EL (cell line): ENCODE data around the gene ATP2B2.
A peak's percentile ranks its signal among the peaks of the same experiment; 100 is the strongest.
"Not testable (repeated sequence)": the region's sequence is repeated elsewhere in the genome, so short reads cannot be mapped to it uniquely, and the experiment has no call there.

Experiments
- DNase-seq: peaks from one replicate; pipeline ENCODE4 v3.0.0-alpha.2; 2016

ATP2B2 gene

DNA sequence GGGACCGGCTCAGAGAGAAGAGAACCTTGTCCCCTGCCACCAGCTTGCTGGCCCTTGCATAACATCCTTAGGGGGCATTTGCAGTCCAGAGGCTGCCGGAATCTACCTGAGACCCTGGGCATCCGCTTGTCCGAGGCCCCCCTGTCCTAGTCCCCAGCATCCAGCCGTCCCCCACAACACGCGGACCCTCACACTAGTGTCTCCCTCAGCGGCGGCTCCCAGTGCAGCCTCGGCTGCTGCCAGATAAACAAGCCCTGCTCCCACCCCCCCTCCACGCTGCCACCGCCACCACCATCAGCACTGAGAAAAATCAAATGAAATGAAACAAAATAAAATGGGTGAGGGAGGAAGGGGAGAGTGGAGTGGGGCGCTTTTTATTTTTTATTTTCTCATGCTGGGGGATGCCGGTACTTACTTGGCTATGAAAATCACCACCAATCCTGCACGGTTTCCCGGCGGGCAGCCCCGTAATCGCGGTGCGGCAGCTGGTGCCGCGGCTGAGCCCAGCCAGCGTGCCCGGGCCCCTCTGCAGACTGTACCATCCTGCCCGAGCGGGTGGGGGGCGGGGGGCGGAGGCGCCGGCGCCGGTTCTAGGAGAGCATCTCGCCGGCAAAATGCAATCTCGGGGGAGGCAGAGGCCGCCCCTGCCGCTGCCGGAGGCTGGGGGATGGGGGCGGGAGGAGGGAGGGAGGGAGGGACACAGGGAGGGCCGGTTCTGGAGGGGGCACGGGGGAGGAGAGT lies at the start of gene ATP2B2:
Gene ATP2B2 (minus strand): TSS at position 537 of the 741 bp plus-strand sequence. CDS start 56,043 bp downstream, outside the sequence.
- no peak for DNase-seq

DNA sequence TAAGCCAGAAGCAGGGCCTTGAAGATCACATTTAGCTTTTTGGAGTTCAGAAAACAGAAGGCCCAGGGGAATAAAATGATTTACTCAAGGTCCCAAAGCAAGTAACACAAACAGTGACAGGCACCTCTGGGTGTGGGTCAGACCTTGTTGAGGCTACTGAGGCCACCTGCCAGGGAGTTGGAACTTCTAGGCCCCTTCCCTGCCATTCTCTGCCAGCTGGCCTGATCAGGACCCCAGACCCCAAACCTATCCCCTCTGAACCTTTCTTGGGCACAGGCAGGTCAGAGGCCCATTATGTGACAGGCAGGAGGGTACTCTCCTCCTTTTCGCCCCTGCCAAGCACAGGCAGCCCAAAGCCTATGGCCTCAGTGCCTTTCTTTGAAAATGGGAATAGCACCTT lies 49.4 kb upstream of the ATP2B2 start:
- DNase-seq = no peak

DNA sequence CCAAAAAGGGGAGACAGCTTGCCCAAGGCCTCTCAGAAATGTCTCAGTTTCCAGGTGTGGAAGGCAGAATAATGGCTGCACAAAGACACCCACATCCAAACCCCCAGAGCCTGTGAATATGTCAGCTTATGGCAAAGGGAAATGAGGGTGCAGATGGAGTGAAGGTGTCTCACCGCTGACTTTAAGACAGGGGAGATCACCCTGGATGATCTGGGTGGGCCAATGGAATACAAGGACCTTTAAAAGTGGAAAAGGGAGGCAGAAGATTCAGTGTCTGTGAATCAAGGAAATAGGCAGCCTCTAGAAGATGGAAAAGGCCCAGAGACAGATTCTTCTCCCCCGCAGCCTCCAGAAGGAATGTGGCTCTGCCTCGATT lies 48.8 kb upstream of the ATP2B2 start:
- DNase-seq = no peak

DNA sequence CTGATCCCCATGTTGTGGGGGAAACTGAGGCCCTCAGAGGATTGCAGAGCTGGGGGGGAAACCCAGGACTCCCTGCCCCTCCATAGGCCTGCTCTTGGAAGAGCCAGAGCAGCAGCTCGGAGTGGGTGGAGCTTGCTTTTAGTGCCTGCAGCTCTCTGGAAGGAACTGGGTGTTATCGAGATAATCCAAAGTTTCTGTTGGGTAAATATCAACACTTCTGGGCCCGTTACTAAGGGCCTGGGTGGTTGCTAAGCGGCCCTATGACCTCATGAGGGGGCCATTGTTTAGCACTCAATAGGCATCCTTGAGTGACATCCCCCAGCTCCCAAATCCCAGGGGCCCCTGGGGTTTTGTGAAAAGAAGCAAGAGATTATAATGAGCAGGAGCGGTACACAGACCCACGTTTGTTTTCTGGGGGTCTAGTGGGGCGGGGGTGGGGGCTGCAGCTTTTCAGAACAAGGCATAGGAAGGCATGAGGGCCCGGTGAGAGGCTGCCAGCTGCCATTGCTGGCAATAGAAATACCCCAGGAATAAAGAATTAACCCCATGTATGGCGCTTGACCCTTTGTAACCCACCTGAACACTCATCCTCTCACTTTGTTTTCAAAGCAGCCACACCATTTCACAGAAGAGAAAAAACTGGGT lies 48.3 kb upstream of the ATP2B2 start:
- DNase-seq = no peak

DNA sequence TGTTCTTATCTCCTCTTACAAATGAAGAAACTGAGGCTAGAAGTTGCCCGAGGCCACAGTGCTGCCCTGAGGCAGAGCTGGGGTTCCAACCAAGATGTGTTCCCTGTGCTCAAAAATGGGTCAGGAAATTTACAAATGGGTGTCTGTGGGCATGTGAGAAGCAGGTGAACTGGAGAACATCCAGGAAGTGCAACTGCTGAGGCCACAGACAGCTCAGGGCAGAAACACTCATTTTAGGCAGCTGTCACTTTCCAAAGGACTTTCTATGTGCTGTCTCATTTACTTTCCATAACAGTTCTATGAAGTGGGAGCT lies 47.2 kb upstream of the ATP2B2 start:
- no peak for DNase-seq

DNA sequence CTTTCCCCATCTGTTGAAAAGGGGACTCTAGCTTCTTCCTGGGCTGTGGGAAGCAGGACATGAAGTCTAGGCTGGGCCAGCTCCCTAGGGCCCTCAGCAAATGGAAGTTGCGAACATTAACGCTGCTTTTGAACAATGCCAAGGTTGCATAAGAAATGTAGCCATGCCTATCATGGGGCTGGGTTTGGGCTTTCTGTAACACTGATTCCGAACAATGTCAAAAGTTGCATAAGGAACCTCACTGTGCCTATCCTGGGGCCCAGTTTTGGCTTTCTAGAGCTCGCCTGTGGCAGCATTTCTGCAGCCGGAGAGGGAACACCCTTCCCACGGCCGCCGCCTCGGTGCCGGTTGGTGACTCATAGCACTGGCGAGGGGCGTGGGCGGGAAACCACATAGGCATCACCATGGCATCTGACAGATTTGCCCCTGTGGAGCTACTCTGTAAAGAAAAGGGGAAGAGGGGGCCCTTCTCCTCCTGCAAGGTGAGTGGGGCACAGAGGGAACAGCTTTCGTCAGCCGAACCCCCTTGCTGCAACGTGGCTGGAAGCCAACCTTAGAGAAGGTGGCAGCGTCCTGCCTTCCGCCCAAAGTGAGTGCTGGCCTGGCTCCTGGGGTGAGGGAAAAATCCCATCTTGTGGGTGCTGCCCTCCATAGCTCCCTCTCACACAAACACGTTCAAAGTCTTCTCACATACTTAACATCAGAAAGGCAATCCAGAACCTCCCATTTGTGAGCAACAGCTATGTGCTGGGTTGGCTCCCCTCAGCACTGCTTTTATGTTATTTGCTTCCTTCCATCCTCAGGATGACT lies 46.6 kb upstream of the ATP2B2 start:
- DNase-seq = peak; percentile 74

DNA sequence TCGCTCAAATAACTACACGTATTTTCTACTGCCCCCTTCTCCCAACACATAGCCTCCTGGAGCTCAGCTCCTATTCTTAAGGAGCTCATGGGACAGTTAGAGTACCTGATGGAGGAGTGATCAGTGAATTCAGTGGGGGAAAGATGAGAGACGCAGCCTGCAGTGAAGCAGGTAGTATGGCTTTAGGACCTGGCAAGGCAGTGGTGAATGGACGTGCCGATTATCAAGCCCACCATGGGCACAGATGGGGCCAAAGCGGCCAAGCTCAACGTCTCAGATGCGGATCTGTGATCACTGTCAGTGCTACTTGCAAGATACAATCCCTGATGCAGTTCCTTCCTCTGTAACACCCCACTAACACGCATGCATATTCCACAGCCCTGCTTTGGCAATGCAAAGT lies 45.8 kb upstream of the ATP2B2 start:
- DNase-seq = no peak

DNA sequence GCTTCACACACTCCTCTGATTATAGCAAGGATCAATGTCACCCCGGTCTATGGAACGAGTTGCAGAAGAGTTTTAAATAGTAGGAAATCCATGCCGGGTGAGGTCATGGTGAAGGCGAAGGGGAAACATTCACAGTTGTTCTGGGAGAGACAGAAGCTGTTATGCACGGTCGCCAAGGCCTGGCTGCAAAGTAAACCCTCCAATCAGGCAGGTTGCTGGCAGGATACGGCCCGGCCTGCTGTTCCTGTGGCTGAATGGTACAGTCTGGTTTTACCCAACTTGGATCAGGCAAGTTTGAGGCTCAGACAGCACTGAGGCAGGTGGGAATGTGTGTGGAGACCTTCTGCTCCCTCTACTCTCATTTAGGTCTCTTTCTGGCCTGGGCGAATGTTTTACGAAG lies 45.3 kb upstream of the ATP2B2 start:
- no peak for DNase-seq

DNA sequence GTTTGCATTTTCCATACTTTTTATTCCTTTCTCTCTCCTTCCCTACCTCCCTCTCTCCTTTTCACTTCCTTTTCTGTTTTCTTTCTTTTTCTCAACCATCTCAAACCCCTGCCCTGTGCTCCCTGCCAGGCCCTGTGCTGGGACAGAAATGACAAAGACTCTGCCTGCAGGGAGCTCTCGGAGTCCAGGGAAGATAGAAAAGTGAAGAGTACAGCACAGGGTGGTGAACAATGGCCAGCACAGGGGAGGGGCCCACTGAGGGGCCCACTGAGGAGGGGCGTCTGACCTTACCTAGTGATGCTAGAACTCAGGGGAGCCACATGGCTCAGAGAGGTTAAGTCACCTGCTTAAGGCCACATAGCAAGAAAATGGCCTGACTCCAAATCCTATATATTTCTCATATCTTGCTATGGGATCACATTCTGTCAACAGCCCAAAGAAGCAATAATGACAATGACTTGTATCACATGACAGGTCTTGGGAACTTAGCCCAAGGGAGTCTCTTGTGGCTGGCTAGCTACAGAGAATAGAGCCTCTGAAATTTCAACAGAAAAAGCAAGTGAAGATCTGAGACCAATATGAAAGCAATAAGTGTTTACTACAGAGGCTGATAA lies 44.3 kb upstream of the ATP2B2 start:
- no peak for DNase-seq

DNA sequence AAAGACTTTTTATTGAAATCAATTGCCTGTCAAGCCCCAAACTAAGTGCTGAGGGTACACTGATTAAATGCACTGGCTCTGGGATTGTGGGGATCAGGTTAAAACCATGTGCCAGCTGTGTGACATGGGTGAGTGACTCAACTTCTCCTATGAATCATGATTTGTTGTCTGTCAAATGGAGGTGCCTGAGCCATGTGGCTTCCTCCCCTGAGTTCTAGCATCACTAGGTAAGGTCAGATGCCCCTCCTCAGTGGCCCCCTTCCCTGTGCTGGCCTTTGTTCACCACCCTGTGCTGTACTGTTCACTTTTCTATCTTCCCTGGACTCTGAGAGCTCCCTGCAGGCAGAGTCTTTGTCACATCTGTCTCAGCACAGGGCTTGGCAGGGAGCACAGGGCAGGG lies 43.6 kb upstream of the ATP2B2 start:
- DNase-seq = no peak

DNA sequence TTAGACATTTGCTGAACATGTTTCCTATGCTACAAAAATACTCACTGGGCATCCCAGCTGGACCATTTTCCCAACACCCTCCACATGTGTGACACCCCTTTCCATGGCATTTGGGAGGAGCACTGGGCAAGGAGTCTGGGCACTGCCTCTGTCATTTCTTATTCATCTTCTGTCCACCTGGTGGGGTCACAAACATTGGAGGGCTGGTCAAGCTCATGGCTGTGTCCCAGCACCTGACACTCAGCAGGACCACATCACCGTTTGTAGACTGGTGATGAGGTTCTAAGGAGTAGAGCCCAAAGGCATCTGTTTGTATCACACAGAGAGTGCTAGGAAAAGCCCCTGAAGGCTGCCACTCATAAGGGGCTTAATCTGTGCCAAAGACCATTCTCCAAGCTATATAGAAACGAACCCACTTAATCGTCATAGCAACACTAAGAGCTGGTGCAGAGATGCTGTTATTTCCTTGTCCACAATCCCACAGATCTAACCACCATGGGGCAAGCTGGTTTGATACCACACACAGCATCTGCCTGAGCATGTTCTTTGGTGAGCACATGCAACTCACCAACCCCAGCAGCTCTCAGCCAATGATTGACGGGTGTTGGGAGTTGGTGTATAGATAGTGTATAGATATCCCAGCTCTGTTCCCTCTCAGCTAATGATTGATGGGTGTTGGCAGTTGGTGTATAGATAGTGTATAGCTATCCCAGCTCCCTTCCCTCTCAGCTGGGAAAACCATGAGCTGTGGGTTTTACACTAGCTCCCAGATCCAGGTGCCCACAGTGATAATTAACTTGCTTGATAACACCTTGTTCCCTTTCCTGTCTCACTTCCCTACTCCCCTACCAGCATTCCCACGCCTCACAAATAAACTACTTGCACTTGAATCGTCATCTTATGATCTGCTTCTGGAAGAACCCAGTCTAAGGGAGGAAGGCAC lies 42.7 kb upstream of the ATP2B2 start:
- DNase-seq = no peak

DNA sequence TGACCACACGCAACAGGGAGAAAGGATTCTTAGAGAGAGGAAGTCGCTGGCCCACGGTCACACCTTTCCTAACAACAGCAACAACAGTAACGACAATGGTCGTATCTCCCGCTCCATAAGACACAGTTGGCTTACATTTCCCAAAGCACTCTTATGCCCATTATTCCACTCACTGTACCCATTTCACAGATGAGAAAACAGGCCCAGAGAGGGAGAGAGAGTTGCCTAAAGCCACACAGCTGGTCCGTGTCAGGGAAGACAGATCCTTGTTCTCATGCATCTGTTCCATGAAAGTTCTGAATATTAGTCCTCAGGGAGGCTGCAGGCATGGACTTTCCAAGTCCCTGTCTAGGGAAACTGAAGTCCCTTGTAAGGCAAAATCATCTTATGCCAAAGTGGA lies 42.0 kb upstream of the ATP2B2 start:
- no peak for DNase-seq

DNA sequence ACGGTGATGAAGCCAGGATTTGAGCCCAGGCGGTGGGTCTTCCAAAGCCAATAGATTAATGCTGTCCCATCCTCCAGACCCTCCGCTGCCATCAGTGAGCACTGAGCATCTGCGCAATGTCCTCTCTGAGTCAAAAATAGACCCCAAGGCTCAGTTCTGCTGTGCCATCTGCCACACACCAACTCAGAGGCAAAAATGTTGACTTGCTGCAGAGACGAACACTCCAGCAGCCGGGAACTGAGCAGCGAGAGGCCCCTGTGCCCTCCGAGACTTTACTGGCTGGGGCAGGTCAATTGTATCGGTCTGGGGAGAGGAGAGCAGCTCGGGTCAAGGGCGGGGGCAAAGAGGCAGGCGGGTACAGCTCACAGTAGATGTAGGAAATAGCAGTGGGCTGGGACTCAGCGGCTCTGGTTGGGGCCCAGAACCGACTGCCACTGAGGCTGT lies 41.5 kb upstream of the ATP2B2 start:
- DNase-seq = no peak

DNA sequence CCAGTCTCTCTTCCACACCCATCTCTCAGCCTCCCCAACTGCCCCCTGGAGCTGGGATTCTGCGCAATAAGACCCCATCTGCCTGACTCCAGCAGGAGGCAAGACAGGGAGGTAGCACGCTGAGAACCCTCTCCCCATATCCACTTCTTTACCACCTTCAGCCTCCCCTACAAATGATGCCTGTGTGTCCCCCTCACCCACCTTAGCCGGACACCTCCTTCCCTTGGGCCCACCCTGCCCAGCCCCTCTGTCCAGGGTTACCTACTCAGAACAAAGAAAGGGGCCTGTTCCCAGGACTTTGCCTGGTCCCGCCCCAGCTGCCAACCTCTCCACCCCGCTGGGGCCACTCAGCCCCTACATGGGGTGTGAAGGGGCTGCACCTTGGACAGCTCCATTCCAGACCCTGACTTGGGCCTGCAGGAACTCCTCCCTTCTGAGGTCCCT lies 40.8 kb upstream of the ATP2B2 start:
- no peak for DNase-seq

DNA sequence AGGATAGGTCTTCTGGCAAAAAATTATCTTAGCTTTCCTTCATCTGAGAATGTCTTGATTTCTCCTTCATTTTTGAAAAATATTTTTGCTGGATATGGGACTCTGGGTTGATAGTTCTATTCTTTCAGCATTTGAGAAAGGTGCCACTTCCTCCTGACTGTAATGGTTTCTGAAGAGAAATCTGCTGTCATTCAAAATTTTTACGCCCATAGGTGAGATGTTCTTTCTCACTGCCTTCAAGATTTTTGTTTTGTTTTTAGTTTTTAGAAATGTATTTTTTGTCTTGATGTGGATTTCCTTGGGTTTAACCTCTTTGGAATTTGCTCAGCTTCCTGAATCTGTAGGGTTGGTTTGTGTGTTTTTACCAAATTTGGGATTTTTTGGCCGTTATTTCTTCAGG lies 37.1 kb upstream of the ATP2B2 start:
- no peak for DNase-seq

DNA sequence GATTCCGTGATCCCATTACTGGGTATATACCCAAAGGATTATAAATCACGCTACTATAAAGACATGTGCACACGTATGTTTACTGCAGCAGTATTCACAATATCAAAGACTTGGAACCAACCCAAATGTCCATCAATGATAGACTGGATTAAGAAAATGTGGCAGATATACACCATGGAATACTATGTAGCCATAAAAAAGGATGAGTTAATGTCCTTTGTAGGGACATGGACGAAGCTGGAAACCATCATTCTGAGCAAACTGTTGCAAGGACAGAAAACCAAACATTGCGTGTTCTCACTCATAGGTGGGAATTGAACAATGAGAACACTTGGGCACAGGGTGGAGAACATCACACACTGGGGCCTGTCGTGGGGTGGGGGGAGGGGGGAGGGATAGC lies 35.0 kb upstream of the ATP2B2 start:
- not testable (repeated sequence) for DNase-seq

DNA sequence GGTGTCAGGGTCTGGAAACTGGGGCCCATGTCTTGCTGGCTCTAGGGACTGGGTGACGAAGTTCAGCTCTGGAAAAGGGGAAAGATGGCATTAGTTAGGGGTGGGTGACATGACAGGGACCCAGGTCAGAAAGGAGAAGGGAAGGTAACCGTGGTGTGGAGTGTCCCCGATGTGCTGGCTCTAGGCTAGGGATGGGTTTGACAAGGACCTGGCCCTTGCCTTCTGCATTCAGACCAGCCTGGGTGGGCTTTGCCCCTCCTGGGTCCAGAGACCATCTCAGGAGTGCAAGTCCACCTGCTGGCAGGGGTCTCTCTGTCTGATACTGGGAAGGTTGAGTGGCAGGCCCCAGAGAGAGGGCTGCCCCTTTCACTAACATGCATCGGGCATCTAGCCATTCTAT lies 28.7 kb upstream of the ATP2B2 start:
- no peak for DNase-seq

DNA sequence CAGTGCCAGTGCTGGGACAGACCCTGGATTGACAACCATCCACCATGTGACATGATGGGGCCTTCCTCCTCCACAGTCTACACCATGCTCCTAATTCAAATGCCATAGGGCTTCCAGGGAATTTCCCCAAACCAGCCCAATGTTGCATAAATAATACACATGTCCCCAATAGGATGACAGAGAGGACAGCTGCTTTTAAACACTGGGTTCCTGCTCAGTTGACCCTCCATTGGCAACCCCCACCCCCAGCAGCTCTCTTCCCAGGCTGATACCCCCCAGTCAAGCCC lies 28.3 kb upstream of the ATP2B2 start:
- DNase-seq = no peak

DNA sequence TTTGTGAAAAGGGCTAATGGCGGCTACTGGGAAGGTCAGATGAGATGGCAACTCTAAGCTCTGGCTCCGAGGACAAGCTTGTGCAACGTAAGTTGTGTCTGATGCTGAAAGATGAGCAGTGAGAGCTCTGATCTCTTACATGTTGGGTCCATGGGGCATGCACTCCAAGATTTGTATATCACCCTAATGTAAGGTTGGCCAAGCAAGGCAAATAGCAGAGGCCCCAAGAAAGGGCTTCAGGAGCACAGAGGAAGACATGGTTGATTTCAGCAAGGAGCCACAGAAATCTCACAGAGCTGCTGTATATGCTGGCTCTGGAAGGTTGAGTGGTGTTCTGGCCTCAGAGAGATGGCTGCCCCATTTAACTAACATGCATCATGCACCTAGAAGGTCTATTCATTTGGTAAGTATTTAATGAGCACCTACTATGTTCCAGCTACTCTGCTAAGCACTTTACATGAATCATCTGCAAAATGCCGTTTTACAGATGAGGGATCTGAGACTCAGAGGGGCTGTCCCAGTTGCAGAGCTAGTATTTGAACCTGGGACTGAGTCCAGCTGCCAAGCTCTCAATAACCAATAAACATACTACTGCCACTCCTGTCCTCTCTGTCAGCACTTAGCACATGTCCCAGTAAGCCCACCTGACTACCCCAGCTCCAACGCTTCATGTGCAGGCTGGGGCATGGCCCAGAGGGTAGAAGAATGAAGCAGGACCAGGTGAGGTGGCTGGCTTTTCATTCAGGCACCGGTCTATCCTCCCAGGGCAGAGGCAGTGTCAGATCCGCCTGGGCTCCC lies 27.8 kb upstream of the ATP2B2 start:
- DNase-seq = no peak

DNA sequence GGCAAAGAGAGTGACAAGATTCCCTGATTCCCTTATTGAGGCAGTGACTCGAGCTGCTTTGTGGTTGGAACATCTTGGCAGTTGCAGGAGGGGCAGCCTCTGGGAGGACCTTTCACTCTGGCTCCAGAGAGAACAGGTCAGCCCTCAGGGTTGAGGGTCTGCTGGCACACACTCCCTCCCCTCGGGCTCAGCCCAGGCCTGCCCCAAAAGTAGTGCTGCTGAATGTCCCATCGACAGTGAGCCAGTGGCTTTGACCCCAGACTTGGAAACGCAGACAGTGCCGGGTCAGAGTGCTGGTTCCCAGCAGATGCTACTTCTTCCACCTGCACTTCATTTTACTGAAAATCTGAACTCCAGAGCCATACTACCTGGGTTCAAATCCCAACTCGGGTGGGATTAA lies 25.6 kb upstream of the ATP2B2 start:
- no peak for DNase-seq

DNA sequence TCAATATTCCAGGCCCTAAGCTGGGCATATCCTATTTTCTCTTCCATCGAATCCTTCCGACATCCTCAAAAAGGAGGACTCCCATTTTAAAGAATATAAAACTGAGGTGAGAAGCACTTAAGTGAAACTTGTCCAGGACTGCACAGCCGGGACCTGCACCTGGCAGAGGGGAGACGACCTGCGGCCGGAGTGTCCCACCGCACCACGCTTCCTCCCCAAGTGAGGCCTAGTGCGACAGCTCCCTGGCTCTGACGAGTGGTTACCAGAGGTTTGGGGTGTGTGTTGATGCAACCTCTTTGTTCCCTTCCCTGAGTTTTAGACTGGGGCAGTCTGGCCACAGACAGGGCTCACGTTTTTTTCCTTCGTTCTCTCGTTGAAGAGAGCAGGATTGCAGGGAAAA lies 24.9 kb upstream of the ATP2B2 start:
- DNase-seq = no peak

DNA sequence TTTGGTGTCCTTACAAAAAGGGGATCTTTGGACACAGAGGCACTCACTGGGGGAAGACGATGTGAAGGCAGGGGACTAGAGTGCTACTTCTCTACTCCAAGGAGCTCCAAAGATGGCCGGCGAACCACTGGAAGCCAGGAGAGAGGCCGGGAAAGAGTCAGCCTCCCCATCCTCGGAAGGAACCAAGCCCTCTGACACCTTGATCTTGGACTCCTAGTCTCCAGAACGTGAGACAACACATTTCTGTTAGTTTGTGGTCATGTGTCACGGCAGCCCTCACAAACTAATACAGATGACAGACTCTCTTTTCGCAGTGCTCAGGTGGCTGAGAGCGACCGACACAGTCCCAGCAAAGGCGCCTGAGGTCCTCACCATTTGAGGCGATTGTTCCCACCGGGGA lies 24.4 kb upstream of the ATP2B2 start:
- DNase-seq = no peak
